Measurements from ENCODE around the gene PRMT9. TPM values are rescaled to one million over a fixed set of nuclear protein-coding genes. Genes with fewer than 3 reads are reported as not detected.

The PRMT9 gene
- total RNA-seq (2012; rRNA removed) = 14.2 and 15.6 TPM in 2 replicates
- 3.4 and 5.0 TPM in 2 replicates for polyA plus RNA-seq (2012; rRNA removed)
- 1.2 and 1.3 TPM in 2 replicates for polyA plus RNA-seq (2012; cell fraction: cytosol; rRNA removed)
- 2.6 and 17.2 TPM in 2 replicates for polyA plus RNA-seq (2012; cell fraction: nucleus; rRNA removed; ENCODE audit: low replicate concordance)
- percentile 73 among the genes with signal in this experiment for Bru-seq, nascent RNA
- BruChase-seq, experiment 1, labeled RNA remaining after a 6-hour chase = percentile 77 among the genes with signal in this experiment
- BruChase-seq, experiment 2, labeled RNA remaining after a 2-hour chase = percentile 70 among the genes with signal in this experiment
- long read RNA-seq, transcript PRMT9-201 (12 exons, 3,528 nt) = major isoform, 9 of 16 reads
- long read RNA-seq, partial matches to known transcripts = 1 of 16 reads
- long read RNA-seq, other reads (novel, unspliced or antisense) = 4 of 16 reads

DNA sequence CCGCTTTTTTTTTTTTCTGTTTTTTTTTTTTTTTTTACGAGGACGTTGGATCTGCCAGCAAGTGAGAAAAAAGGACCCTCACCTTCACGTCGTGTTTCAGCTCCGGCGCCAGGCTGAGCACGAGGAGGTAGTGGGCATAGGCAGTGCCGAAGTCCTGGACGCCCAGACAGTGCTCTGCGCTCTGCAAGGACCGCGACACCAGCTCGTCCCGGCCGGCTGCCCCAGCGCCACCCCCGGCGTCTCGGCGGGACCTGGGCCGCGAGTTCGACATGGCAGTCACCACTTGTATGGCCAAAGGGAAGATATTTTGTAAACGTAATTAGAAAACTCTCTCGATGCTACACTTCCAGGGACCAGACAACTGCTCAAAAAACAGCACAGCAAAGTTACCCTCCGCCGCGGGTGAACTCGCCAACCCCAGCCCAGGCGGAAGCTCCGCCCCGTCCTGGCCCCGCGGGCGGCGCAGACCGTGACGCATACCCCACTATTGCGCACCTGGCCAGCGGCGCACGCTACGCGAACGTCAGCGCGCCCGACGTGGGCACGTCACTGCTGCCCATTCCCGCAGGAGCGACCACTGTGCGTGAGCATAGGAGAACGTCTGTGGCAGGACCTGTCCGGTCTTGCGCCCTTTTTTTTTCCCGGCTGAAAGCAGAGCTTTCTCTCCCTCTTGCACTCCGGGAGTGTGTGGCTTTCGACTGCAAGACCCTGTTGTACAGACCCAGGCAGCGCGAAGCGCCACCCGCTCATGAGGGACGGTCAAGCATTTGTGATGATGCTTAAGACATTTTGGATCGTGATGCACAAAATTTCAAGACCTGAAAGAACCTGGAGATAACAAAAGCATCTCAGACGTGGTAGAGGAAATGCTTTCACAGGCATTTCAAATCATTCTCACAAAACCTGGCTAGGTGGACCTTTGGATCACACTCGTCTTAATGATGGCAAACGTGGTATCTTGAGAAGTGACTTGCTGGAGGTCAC lies at the start of gene PRMT9:
Gene PRMT9 (minus strand): TSS at position 447 of the 984 bp plus-strand sequence. CDS start 176 bp downstream, at position 271.
- H3K14ac ChIP-seq (replicated peaks; ENCODE audit: low read depth, low read length) = peak within 1 kb of the TSS; percentile 99
- peak within 1 kb of the TSS; percentile 93 for H3K9ac ChIP-seq (ENCODE audit: low read depth, low read length)
- H3K4ac ChIP-seq (ENCODE audit: low read depth, low read length) = peak within 1 kb of the TSS; percentile 93
- no peaks in the 10 kb centered on the region for H3K27me3 ChIP-seq (ENCODE audit: control insufficient read depth, insufficient read depth, low read length)
- H2BK120ac ChIP-seq (ENCODE audit: low read depth, low read length) = peak within 1 kb of the TSS; percentile 81
- peak within 1 kb of the TSS; percentile 90 for H2AFZ ChIP-seq (replicated peaks; ENCODE audit: low read length, poor library complexity)
- peak within 1 kb of the TSS; percentile 78 for H2AK5ac ChIP-seq (ENCODE audit: low read depth, low read length)
- H4K20me1 ChIP-seq (ENCODE audit: insufficient read depth, low read length) = no peaks in the 10 kb centered on the region
- no TSS peak for BruUV-seq (replicated peaks)
- H4K91ac ChIP-seq (ENCODE audit: insufficient read depth, low read depth, low read length) = peak within 1 kb of the TSS; percentile 94
- H3K56ac ChIP-seq (ENCODE audit: extremely low read depth, insufficient read depth, low read length) = peak within 1 kb of the TSS; percentile 92
- H4K8ac ChIP-seq (ENCODE audit: low read depth in 2 of 2, low read length in 2 of 2) = peak within 1 kb of the TSS; percentile 89 to 98
- ATAC-seq (ENCODE audit: low read depth) (peak; percentile 99), DNase-seq (peak; percentile 97)
- peak within 1 kb of the TSS; percentile 96 for H3K4me2 ChIP-seq (ENCODE audit: low read depth, low read length)
- ChIA-PET POLR2A (ENCODE audit: unreplicated experiment) (interaction anchor here (0.6 to 1.9 kb wide), 7 partner anchors 10 to 1320 kb away, joined by 3 to 19 read pairs (median 5); partner anchors contain the start of genes ARHGAP10 and TMEM184C), CTCF (interaction anchor here (0.6 to 1.4 kb wide), 5 partner anchors 18 to 182 kb away, joined by 3 to 6 read pairs (median 3); no protein-coding TSS in a partner anchor)
- peak within 1 kb of the TSS; percentile 76 for H2BK5ac ChIP-seq (ENCODE audit: low read depth, low read length, poor library complexity, severe bottlenecking)
- intact Hi-C loops (cut with micrococcal nuclease) = loop anchor here (1.0 to 5.0 kb wide), 2 partner anchors 48 to 183 kb away; partner anchors contain the start of gene ARHGAP10
- H3K4me1 ChIP-seq (ENCODE audit: control insufficient read depth, insufficient read depth, low read length) = no peaks in the 10 kb centered on the region
- peak within 1 kb of the TSS; percentile 87 for H3K27ac ChIP-seq (ENCODE audit: insufficient read depth, low read length)
- H4K5ac ChIP-seq (ENCODE audit: low read depth, low read length) = peak within 1 kb of the TSS; percentile 92
- H3K18ac ChIP-seq (ENCODE audit: low read depth, low read length) = peak within 1 kb of the TSS; percentile 85
- H3K23ac ChIP-seq (ENCODE audit: low read depth, low read length) = peak within 1 kb of the TSS; percentile 85
- dilution Hi-C loops (cut with HindIII; ENCODE audit: low sequenced_read_pairs, unreplicated experiment) = no loop called here
- H2AK9ac ChIP-seq (replicated peaks; ENCODE audit: low read depth, low read length, poor library complexity) = peak within 1 kb of the TSS; percentile 65
- no peak within 1 kb of the TSS for H2BK20ac ChIP-seq (ENCODE audit: low read depth, low read length)
- H3K9me1 ChIP-seq (ENCODE audit: insufficient read depth, low read length) = no peaks in the 10 kb centered on the region; the same call in 1 of the 2 replicates
- 0% methylated on average over 33 of the region's 69 CpGs; no CpG with 5 or more reads in 1 of the 2 experiments for WGBS, 2 experiments (ENCODE audit: extremely low coverage in 2 of 2, insufficient read length in 1 of 2)
- no peaks in the 10 kb centered on the region for H3K9me3 ChIP-seq (ENCODE audit: control insufficient read depth, insufficient read depth, low read length)
- in situ Hi-C loops (cut with MboI; ENCODE audit: low sequenced_read_pairs) = no loop called here
- peaks cover 4% of the 10 kb centered on the region; the same call in 1 of the 2 replicates for H3K36me3 ChIP-seq (ENCODE audit: control insufficient read depth, insufficient read depth, low read length)
- peaks cover 0 to 38% of the 10 kb centered on the region in 2 experiments for H3K79me1 ChIP-seq (ENCODE audit: low read depth in 1 of 2, low read length in 2 of 2)
- H2BK15ac ChIP-seq (ENCODE audit: low read depth, low read length) = peak within 1 kb of the TSS; percentile 47; the same call in 2 of the 3 replicates
- peak within 1 kb of the TSS; percentile 82 for H3K4me3 ChIP-seq (ENCODE audit: insufficient read depth, low read depth, low read length)
- TF ChIP-seq, protein P1, sequence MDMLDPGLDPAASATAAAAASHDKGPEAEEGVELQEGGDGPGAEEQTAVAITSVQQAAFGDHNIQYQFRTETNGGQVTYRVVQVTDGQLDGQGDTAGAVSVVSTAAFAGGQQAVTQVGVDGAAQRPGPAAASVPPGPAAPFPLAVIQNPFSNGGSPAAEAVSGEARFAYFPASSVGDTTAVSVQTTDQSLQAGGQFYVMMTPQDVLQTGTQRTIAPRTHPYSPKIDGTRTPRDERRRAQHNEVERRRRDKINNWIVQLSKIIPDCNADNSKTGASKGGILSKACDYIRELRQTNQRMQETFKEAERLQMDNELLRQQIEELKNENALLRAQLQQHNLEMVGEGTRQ (IDR thresholded peaks at IDR 0.05; ENCODE audit: low read depth, low read length) = no peak
- TF ChIP-seq CHD1 (IDR thresholded peaks at IDR 0.05; ENCODE audit: low read depth, low read length) = peak; percentile 35; the same call in 1 of the 2 replicates
- TF ChIP-seq SMC3 (IDR thresholded peaks at IDR 0.05; ENCODE audit: low read depth, low read length) = no peak; the same call in 1 of the 2 replicates
- TF ChIP-seq, protein P2, sequence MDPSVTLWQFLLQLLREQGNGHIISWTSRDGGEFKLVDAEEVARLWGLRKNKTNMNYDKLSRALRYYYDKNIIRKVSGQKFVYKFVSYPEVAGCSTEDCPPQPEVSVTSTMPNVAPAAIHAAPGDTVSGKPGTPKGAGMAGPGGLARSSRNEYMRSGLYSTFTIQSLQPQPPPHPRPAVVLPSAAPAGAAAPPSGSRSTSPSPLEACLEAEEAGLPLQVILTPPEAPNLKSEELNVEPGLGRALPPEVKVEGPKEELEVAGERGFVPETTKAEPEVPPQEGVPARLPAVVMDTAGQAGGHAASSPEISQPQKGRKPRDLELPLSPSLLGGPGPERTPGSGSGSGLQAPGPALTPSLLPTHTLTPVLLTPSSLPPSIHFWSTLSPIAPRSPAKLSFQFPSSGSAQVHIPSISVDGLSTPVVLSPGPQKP (IDR thresholded peaks at IDR 0.05; ENCODE audit: borderline replicate concordance, low read depth, low read length) = no peak
- peak; percentile 19; the same call in 1 of the 2 replicates for TF ChIP-seq NFE2L2 (IDR thresholded peaks at IDR 0.05; ENCODE audit: low read depth, low read length)
- peak; percentile 92 for TF ChIP-seq FOS (IDR thresholded peaks at IDR 0.05; ENCODE audit: low read depth, low read length)
- peak; percentile 94 for TF ChIP-seq POLR2A (IDR thresholded peaks at IDR 0.05; ENCODE audit: low read depth, low read length)
- TF ChIP-seq RAD21 (IDR thresholded peaks at IDR 0.05; ENCODE audit: low read length) = no peak; the same call in 1 of the 2 replicates
- TF ChIP-seq MAFK (IDR thresholded peaks at IDR 0.05; ENCODE audit: low read depth, low read length) = no peak
- TF ChIP-seq CTCF (conservative IDR thresholded peaks at IDR 0.05; ENCODE audit: low read depth, low read length) = no peak

Data from IMR-90 (cell line).